ENCODE data around the gene SV2B. TPM values are rescaled to one million over a fixed set of nuclear protein-coding genes. Genes with fewer than 3 reads are reported as not detected.

The SV2B gene
- total and polyA plus RNA-seq, 12 donors = 0.16 to 7.5 (median 3.0) TPM

DNA sequence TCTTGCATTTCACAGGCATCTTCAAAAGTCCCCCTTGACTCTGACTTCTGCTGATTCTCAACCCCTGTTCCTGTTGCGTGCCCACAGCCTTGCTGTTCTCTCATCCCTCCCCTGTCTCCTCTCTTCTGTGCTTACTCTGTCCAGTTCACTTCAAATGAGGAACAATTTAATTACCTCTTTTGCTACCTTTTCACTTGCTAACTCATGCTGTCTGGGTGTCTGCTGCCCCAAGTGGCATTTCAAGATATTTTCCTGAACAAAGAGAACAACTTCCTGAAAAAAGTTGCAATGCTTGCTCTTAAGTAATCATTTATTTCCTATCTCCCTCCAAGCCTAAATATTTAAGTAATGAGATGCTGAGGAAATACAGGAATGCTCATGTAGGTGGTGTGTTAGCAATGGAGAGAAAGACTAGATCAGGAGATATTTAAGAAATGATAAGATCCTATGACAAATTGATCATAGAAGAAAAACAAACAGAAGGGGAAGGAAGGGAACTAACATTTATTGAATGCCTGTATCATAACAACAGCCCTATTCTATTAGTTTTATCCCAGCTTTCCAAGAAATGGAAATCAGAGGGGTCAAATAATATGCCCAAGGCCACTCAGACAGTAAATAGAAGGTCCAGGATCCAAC lies 42.2 kb downstream of the SV2B start:
- H3K4me1 ChIP-seq (replicated peaks in 1 of 2) = no peaks in the 10 kb centered on the region
- H3K27ac ChIP-seq = no peak overlapping the region
- no peak for TF ChIP-seq POLR2A (IDR thresholded peaks at IDR 0.05)
- peak in 5 of 6 experiments; percentile 6 to 41 (median 30) for TF ChIP-seq CTCF (IDR thresholded peaks at IDR 0.05)
- no peaks in the 10 kb centered on the region for H3K27me3 ChIP-seq
- no peaks in the 10 kb centered on the region for H3K9me3 ChIP-seq (replicated peaks in 1 of 3)
- H3K4me3 ChIP-seq = no peak overlapping the region
- no peak for DNase-seq
- intact Hi-C loops (cut with DNase I) = no loop called here
- no peaks in the 10 kb centered on the region for H3K36me3 ChIP-seq (replicated peaks in 1 of 2)
- 60 to 88% (median 73%) methylated on average over 1 of the region's 1 CpG for WGBS, 4 donors

GRCh38 chr15:91142946-91143345 lies 42.9 kb downstream of the SV2B start:
- intact Hi-C loops (cut with DNase I) = no loop called here

DNA sequence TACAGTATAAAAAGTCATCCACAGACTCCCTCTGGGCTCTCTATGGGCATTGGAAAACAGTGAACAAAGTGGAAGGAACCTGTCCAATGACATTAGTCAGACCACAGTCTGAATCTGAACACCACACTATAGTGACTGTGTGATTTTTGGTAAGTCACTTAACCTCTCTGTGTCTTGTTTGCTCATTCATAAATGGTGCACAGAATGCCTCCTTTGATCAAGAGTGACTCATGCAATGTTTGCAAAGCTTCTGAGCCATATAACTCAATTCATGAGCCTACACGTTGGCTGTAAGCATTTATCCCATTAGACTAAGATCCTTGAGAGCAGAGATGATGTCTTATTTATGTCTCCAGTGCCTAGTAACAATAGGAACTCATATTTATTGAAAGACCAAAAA lies 46.7 kb downstream of the SV2B start:
- H3K36me3 ChIP-seq (replicated peaks in 1 of 2) = no peaks in the 10 kb centered on the region
- H3K9me3 ChIP-seq (replicated peaks in 1 of 3) = no peaks in the 10 kb centered on the region
- no peak overlapping the region for H3K4me3 ChIP-seq
- no peak overlapping the region for H3K27ac ChIP-seq
- whole genome bisulfite sequencing, 4 donors = 47 to 58% (median 51%) methylated on average over 1 of the region's 1 CpG
- DNase-seq = no peak
- TF ChIP-seq POLR2A (IDR thresholded peaks at IDR 0.05) (no peak), CTCF (IDR thresholded peaks at IDR 0.05) (no peak)
- intact Hi-C loops (cut with DNase I) = no loop called here
- H3K4me1 ChIP-seq (replicated peaks in 1 of 2) = no peaks in the 10 kb centered on the region
- H3K27me3 ChIP-seq = peaks cover 3% of the 10 kb centered on the region

More at GRCh38 chr15:91142946-91143345, 42.9 kb downstream of the SV2B start:
- H3K4me3 ChIP-seq = no peak overlapping the region
- no peaks in the 10 kb centered on the region for H3K36me3 ChIP-seq (replicated peaks in 1 of 2)
- H3K27ac ChIP-seq = no peak overlapping the region
- no peak for TF ChIP-seq POLR2A (IDR thresholded peaks at IDR 0.05)
- no peak for DNase-seq
- 76 to 83% (median 78%) methylated on average over 7 of the region's 7 CpGs for WGBS, 4 donors
- H3K9me3 ChIP-seq (replicated peaks in 1 of 3) = no peaks in the 10 kb centered on the region
- H3K27me3 ChIP-seq = no peaks in the 10 kb centered on the region
- no peaks in the 10 kb centered on the region for H3K4me1 ChIP-seq (replicated peaks in 1 of 2)

- no peaks in the 10 kb centered on the region for H3K36me3 ChIP-seq (replicated peaks in 1 of 2)
- TF ChIP-seq POLR2A (IDR thresholded peaks at IDR 0.05) = no peak
- no peak for TF ChIP-seq CTCF (IDR thresholded peaks at IDR 0.05)
- no peak overlapping the region for H3K27ac ChIP-seq
- WGBS, 4 donors = 91 to 99% (median 92%) methylated on average over 4 of the region's 4 CpGs
- no peak overlapping the region for H3K4me3 ChIP-seq
- no peak for DNase-seq
- peaks cover 3% of the 10 kb centered on the region for H3K27me3 ChIP-seq
- no peaks in the 10 kb centered on the region for H3K9me3 ChIP-seq (replicated peaks in 1 of 3)
- H3K4me1 ChIP-seq (replicated peaks in 1 of 2) = no peaks in the 10 kb centered on the region
- intact Hi-C loops (cut with DNase I) = no loop called here
These were observed 48.2 kb downstream of the SV2B start for GRCh38 chr15:91148243-91148642.

Measured in adrenal gland (tissue), 12 donors.